NCI-H748 treated with DMSO at 0.1 percent for 48 hours (cell line): ENCODE measurements around the gene ELOA2.
"Not testable (repeated sequence)": the region's sequence is repeated elsewhere in the genome, so short reads cannot be mapped to it uniquely, and the experiment has no call there.

ENCODE experiments used
- DNase-seq: peaks from one replicate; lab custom pipeline; 2025; lab: John Stamatoyannopoulos, UW

ELOA2 gene, protein sequence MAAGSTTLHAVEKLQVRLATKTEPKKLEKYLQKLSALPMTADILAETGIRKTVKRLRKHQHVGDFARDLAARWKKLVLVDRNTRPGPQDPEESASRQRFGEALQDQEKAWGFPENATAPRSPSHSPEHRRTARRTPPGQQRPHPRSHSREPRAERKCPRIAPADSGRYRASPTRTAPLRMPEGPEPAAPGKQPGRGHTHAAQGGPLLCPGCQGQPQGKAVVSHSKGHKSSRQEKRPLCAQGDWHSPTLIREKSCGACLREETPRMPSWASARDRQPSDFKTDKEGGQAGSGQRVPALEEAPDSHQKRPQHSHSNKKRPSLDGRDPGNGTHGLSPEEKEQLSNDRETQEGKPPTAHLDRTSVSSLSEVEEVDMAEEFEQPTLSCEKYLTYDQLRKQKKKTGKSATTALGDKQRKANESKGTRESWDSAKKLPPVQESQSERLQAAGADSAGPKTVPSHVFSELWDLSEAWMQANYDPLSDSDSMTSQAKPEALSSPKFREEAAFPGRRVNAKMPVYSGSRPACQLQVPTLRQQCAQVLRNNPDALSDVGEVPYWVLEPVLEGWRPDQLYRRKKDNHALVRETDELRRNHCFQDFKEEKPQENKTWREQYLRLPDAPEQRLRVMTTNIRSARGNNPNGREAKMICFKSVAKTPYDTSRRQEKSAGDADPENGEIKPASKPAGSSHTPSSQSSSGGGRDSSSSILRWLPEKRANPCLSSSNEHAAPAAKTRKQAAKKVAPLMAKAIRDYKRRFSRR

DNA sequence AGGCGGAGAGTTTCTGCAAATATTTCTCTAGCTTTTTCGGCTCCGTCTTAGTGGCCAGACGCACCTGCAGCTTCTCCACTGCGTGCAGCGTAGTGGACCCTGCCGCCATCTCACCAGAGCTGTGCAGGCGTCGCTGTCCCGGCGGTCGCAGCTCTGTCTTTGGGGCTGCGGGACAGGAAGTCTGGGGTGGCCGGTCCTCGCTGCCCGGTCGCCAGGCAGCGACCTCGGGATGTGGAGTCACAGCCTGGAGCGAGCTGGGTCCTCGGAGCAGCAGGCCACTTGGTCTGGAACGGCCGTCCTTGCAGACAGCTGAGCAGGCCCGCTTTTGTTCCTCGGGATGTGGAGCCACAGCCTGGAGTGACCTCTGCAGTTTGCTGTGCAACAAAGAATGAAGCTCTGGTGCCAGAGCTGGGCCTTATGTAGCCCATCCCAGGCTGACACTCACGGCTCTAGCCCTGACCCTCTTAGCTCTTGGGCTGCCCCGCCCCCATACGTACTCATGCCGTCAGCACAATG is at the start of gene ELOA2:
ELOA2 (minus strand) TSS at position 466 of the 516 bp plus-strand sequence; CDS start at position 109, 357 bp downstream.
- no peak for DNase-seq

DNA sequence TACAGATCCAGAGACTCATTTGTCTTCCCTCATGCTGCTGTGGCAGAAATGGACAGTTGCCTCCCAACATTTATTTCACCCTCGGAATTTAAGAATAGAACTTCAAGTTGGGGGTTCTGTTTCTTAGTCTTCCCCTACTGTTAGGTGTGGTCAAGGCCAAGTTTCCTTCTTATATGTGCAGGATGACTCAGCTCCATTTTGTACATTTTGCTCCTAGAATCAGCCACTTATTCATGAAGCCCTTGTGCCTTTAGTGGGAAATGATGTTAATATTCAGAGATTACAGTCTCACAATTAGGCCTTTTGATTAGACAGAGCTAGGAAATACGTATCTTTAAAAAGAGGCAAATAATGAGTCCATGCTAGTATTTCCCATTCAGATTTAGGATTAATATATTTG is 46.2 kb upstream of the ELOA2 start:
- DNase-seq = no peak

DNA sequence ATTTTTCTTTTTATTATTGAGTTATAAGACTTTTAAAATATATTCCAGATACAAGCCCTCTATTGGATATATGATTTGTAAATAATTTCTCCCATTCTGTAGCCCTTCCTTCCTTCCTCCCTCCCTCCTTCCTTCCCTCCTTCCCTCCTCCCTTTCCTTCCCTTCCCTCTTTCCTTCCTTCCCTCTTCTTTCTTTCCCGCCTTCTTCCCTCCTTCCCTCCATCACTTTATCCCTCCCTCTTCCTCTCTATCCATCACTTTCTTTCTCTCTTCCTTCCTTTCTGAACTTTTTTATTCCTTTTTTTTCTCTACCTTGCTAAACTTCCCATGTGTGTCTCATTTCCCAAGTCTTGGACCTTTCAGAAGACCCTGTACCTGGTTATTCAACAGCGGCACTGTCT is 45.5 kb upstream of the ELOA2 start:
- no peak for DNase-seq

DNA sequence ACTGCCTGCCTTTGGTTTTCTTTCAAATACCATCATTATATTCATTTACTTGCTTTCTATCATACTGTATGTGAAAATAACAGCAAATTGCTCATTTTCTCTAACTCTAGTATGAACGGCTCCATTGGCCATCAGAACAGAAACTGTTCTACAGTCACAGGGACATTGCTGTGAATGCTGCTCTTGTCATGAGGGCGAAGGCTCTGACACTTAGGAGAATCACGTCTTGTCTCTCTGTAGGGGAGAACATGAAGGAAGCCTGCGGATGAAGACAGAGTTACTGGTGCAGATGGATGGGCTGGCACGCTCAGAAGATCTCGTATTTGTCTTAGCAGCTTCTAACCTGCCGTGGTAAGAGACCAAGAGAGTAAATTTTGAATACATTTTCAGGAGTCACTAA is 41.7 kb upstream of the ELOA2 start:
- no peak for DNase-seq

DNA sequence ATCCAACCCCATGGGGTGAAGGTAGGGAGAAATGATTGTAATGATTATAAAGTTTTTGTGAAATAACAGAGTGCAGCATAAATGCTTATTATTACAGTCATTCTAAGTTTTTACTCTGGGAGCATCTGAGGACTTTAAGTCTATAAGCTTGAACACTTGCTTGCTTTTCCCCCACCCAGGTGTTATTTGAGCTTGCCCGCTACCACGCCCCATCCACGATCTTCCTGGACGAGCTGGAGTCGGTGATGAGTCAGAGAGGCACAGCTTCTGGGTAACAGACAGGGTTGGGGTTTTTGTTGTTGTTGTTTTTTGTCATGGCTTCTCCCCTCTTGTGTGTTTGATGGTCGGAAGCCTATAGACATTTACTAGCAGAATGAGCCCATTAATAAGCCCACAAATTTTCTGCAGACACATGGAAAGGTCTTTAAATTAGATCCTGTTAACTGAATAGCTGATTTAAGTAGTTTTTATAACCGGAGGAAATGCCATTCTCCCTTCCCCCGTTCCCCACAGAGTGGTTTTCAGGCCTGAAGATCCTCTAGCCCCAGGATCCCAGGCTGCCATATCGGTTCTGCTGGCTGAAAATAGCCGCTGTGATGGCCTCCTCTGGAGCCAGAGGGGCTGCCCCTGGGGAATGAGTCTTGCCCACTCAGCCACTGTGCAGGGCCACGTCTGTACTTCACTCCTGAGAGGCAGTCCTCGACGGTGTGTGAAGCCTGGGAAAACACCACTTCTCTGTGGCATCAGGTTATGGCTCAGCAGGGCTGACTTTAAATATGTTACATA is 39.9 kb upstream of the ELOA2 start:
- no peak for DNase-seq

DNA sequence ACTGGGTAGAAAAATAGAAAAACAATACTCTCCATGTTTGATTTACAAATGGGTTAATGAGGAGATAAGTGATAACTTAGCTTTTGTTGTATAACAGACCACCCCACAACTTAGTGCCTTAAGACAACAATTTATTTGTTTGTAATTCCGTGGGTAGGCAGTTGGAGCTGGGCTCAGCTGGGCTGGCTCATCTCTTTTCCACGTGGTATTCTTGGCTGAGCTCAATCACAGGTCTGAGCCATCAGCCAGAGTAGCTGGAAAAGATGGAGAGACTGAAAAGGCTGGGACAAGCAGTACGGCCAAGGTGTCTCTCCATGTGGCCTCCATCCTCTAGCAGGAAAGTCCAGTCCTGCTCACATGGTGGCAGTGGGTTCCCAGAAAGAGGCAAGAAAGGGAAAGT is 32.2 kb upstream of the ELOA2 start:
- DNase-seq = no peak

DNA sequence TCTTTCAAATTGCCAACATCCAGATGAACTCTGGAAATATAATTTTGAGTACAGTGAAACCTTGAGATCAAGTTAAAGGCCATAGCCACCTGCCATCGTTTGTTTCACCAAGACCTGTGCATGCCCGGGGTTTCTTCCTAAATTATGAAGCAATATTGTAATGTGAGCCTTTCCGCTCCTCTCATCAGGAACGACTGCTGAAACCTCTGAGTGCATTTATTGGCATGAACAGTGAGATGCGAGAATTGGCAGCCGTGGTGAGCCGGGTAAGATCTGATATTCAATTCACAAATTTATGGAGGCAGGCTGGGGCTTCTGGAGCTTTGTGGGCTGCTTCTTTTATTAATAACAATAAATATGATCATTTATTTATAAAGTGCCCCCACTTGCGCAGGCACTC is 27.7 kb upstream of the ELOA2 start:
- no peak for DNase-seq

DNA sequence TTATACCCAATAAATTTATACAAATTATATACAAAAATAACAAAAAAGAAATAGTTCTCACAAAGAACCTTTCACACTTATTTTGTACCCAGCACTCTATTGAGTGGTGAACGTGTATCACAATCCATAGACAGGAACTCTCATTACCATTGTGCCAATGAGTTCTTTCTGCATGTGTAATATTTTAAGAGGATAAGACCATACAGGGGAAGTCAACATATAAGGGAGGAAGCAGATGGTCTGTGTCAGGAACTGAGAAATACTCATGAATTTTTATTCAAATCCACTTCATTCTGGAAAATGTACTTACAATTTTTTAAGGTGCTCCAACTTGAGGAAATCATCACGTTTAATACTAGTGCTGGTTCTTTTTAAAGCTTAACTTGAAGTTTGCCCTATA is 27.1 kb upstream of the ELOA2 start:
- no peak for DNase-seq

DNA sequence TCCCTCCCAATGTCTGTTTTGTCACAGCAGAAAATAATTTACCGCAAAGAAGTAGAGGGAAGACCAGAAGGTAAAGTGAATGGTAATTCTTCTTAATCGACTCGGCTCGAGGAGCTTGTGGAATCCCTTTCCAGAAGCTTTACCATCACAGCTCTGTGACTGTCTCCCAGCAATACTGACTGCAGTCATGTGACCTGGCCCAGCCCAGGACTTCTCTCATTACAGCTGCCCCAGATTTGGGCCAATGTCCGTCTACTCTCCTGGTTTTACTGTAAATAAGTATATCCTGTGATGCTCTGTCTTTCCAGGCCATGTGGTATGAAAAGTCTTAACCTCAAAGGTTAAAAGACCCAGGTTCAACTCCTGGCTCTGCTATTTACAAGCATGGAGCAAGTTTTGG is 18.9 kb upstream of the ELOA2 start:
- no peak for DNase-seq

DNA sequence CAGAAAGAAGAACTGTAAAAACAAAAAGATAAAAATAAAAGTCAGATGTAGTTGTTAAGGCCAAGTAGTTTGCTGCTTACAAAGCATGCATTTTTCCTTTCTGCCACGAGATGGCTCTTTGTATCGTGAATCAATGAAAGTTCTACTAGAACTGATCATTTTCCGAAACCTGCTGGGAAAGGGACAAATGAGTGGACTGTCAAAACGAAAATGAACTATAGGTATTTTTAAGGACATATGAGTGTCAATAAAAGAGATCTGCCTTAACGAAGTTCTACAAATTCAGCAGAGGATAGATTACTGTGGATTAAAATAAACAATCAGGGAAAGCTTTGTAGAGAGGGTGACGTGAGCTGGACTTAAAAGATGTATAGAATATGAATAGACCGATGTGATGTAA is 15.0 kb upstream of the ELOA2 start:
- DNase-seq = peak; percentile 27

DNA sequence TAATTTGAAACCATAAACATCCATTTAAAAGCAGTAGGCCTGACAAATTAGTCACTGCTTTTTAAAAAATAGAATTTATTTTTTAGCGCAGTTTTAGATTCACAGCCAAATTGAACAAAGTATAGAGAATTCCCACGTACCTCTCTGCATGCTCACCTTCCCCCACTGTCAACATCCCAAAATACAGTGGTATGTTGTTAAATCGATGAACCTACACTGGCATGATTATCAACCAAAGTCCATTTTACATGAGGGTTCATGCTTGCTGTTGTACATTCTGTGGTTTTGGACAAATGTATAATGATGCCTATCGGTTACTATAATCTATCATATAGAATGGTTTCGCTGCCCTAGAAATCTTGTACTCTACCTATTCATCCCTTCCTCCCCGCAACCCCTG is 5.6 kb upstream of the ELOA2 start:
- no peak for DNase-seq

DNA sequence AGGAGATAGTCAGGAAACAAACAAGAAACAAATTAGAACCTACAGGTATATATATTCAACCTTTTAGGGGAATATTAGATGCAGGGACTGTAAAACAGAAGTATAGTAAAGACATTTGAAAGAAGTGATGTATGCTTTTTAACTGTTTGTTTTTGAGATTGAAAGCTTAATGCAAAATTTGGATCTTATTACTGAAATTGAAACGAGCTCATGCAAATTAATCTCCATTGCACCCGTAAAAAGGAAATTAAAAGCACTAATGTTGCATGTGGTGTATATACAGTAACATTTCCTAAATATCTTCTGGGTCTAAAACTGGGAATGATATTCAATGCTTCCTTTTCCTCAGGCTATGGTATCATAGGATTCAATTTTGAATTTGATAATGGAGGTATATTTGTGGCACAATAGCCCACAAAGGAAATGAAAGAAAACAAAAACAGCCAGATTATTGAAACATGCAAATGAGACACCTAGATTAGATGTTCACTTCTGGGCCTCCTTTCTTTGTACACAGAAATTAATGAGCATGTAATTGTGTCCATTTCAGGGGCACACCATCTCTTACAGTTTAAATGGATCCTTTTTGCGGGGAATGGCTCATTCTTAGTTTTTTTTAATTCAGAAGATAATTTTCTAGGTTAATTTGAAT is 1.6 kb upstream of the ELOA2 start:
- DNase-seq = no peak

DNA sequence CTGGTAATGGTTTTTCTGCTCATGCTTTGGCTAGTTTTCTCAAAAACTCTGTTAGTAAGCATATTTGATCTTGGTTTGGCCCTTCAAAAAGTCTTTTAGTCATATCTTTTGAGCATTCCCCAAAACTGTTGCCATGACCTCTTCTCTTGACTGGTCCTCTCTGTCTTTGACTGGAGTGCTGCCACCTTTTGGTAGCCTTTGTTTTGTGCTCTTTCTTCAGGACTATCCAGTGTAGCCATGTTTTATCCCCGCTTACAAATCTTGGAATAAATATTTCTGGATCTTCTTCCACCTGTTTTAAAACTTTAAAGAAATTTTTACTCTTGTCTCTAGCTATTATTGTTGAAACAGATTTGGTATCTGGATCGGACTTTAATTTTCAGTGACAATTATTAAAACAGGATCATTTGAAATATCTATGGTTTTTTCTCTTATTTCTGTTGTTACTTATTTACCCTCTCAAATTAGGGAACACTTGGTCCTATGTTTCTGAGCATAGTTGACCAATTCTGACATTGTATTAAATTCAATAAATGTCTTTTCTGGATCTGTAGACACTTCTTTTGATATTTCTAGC is 965 bp upstream of the ELOA2 start:
- peak; percentile 25 for DNase-seq

DNA sequence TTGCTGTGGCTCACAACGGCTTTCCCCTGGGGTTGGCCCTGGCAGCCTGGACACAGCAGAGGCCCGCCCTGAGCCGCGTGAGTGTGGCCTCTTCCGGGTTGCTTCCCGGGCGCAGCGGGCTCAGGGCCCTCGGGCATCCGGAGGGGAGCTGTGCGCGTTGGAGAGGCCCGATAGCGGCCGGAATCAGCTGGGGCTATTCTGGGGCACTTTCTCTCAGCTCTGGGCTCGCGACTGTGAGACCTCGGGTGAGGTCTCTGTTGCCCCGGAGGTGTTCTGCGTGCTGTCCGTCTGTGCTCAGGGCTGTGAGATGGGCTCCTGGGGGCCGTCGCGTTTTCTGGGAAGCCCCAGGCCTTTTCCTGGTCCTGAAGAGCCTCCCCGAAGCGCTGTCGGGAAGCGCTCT is 830 bp downstream of the ELOA2 start:
- not testable (repeated sequence) for DNase-seq

DNA sequence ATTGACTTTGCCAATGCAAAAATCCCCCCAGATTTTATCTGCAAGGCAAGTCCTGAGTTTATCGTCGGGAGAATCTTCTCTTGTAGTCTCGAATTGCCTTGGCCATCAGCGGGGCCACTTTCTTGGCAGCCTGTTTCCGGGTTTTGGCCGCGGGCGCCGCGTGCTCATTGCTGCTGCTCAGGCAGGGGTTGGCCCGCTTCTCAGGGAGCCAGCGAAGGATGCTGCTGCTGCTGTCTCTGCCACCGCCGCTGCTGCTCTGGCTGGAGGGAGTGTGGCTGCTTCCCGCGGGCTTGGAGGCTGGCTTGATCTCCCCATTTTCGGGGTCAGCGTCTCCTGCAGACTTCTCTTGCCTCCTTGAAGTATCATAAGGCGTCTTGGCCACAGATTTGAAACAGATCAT is 2.5 kb downstream of the ELOA2 start:
- DNase-seq = no peak

DNA sequence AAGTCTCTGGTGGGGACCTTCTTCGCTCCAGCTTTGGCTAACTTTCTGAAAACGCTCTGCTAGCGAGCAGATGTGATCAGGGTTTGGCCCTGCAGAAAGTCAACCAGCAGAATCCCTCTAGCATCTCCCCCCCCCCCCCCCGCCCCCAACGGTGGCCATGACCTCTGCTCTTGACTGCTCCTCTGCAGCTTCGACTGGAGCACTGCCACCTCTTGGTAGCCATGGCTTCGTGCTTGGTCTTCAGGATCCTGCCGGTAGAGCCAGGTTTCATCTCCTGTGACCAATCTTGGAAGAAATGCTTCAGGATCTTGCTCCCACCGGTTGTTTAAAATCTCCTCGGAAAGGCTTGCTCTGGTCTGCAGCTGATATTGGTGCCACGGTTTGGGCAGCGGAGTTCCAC is 4.5 kb downstream of the ELOA2 start:
- not testable (repeated sequence) for DNase-seq

DNA sequence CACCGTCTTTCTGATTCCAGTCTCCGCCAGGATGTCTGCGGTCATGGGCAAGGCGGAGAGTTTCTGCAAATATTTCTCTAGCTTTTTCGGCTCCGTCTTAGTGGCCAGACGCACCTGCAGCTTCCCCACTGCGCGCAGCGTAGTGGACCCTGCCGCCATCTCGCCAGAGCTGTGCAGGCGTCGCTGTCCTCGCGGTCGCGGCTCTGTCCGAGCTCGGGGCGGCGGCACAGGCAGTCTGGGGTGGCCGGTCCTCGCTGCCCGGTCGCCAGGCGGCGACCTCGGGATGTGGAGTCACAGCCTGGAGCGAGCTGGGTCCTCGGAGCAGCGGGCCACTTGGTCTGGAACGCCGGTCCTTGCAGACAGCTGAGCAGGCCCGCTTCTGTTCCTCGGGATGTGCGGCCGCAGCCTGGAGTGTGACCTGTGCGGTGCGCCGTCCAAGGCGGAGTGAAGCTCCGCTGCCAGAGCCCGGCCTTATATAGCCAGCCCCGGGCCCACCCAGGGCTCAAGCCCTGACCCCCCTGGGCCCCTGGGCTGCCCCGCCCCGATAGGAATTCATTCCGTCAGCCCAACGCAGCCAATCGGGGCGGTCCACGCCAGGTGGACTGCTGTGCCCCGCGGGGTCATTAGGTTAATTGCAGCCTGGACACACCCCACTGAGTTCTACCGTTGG is 5.6 kb downstream of the ELOA2 start:
- DNase-seq = not testable (repeated sequence)

DNA sequence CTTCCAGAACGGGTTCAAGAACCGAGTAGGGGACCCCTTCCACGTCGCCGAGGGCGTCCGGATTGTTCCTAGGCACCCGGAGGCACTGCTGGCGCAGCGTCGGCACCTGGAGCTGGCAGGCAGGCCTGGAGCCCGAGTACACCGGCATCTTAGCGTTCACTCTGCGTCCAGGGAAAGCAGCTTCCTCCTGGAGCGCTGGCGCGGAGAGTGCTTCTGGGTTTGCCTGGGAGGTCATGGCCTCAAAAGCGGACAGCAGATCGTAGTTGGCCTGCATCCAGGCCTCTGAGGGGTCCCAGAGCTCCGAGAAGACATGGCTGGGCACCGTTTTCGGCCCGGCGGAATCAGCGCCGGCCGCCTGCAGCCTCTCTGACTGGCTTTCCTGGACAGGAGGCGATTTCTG is 6.7 kb downstream of the ELOA2 start:
- DNase-seq = not testable (repeated sequence)

DNA sequence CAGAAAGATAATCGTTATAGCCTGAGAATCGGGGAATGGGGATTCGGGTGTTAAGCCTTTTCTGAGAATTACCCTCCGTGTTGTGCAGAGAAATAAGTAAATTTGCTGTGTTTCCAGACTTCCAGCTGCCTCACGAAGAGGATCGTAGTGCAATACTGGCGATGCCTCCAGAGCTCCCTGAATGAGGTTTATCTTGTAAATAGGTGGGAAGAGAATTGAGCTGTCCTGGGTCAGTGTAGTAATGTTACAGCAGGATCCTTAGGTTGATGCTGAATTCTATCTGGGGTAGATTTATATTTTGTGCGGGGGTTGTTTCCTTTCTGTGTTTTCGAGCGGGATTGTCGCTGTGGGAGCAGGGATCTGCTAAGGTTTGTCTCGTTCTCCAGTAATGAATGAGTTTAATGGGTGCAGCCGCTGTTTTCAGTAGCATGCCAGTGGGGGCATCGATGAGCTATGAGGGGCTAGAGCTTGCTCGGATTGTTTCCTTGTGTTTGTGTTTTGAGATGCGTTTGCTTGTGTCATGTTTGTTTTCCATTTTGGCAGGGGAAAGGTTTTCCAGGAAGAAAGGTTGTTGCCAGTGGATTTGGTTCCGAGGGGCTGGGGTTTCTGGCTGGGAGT is 9.8 kb downstream of the ELOA2 start:
- DNase-seq = not testable (repeated sequence)

DNA sequence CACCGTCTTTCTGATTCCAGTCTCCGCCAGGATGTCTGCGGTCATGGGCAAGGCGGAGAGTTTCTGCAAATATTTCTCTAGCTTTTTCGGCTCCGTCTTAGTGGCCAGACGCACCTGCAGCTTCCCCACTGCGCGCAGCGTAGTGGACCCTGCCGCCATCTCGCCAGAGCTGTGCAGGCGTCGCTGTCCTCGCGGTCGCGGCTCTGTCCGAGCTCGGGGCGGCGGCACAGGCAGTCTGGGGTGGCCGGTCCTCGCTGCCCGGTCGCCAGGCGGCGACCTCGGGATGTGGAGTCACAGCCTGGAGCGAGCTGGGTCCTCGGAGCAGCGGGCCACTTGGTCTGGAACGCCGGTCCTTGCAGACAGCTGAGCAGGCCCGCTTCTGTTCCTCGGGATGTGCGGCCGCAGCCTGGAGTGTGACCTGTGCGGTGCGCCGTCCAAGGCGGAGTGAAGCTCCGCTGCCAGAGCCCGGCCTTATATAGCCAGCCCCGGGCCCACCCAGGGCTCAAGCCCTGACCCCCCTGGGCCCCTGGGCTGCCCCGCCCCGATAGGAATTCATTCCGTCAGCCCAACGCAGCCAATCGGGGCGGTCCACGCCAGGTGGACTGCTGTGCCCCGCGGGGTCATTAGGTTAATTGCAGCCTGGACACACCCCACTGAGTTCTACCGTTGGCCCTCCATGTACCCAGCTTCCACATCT is 11.5 kb downstream of the ELOA2 start:
- DNase-seq = not testable (repeated sequence)
